ENCODE data around the gene ALDH9A1. TPM values are rescaled to one million over a fixed set of nuclear protein-coding genes. Genes with fewer than 3 reads are reported as not detected.
"Not testable (repeated sequence)": the region's sequence is repeated elsewhere in the genome, so short reads cannot be mapped to it uniquely, and the experiment has no call there.

Gene ALDH9A1
- total RNA-seq, 3 donors from 2014 or later = 98.6 to 165 (median 110) TPM

DNA sequence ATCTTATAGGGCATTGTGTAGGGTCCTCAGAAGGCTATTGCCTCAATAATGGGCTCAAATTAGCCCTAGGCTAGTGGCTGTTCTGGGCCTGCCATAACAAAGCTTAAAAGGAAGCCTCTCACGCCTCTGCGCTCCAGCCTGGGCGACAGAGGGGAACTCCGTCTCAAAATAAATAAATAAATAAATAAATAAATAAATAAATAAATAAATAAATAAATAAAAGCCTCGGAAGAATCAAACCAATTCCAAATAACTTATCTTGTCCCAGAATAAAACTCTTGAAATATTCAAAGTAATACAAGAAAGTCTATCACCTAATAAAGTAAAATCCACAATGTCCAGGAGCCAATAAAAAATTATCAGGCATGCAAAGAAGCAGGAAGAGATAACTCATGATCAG is 14.4 kb upstream of the ALDH9A1 start:
- Histone ChIP-seq H3K4me3 (no peak overlapping the region), H3K4me1 (no peaks in the 10 kb centered on the region), H3K36me3 (no peaks in the 10 kb centered on the region), H3K9me3 (no peaks in the 10 kb centered on the region), H3K27ac (no peak overlapping the region), H3K27me3 (no peaks in the 10 kb centered on the region)
- intact Hi-C loops (cut with DNase I; ENCODE audit: low total_unique reads) = loop anchor here (10.0 kb wide), 1 partner anchor 202 kb away; no protein-coding TSS in a partner anchor
- TF ChIP-seq POLR2A (IDR thresholded peaks at IDR 0.05) (no peak), POLR2AphosphoS5 (IDR thresholded peaks at IDR 0.05) (no peak)
- TF ChIP-seq, protein P1, sequence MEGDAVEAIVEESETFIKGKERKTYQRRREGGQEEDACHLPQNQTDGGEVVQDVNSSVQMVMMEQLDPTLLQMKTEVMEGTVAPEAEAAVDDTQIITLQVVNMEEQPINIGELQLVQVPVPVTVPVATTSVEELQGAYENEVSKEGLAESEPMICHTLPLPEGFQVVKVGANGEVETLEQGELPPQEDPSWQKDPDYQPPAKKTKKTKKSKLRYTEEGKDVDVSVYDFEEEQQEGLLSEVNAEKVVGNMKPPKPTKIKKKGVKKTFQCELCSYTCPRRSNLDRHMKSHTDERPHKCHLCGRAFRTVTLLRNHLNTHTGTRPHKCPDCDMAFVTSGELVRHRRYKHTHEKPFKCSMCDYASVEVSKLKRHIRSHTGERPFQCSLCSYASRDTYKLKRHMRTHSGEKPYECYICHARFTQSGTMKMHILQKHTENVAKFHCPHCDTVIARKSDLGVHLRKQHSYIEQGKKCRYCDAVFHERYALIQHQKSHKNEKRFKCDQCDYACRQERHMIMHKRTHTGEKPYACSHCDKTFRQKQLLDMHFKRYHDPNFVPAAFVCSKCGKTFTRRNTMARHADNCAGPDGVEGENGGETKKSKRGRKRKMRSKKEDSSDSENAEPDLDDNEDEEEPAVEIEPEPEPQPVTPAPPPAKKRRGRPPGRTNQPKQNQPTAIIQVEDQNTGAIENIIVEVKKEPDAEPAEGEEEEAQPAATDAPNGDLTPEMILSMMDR (IDR thresholded peaks at IDR 0.05) = no peak
- DNase-seq (ENCODE audit: low spot score in 2 of 2) = no peak

DNA sequence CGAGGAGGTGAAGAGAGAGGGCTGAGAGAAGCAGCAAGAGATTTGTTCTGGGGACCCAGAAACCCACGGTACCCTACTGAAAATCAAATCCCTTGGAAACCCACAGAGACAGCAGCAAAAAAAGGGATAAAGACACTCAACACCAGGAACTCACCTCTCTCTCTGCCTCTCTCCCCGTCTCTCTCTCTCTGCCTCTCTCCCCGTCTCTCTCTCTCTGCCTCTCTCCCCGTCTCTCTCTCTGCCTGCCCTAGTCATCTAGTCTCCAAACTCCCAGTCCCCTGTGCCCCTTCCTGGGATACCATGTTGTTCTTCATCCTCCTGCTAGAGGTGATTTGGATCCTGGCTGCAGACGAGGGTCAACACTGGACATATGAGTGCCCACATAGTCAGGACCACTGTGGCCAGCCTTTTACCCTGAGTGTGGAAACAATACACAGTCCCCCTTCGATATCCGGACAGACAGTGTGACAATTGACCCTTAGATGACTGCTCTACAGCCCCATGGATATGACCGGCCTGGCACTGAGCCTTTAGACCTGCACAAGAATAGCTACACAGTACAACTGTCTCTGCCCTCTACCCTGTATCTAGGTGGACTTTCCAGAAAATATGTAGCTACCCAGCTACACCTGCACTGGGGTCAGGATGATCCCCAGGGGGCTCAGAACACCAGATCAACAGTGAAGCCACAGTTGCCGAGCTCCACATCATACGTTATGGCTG is 9.8 kb upstream of the ALDH9A1 start:
- Histone ChIP-seq H3K4me3 (no peak overlapping the region), H3K9me3 (no peaks in the 10 kb centered on the region), H3K27ac (no peak overlapping the region), H3K36me3 (no peaks in the 10 kb centered on the region), H3K4me1 (no peaks in the 10 kb centered on the region), H3K27me3 (no peaks in the 10 kb centered on the region)
- TF ChIP-seq, protein P1 (IDR thresholded peaks at IDR 0.05) = no peak
- no peak for TF ChIP-seq POLR2A (IDR thresholded peaks at IDR 0.05)
- TF ChIP-seq POLR2AphosphoS5 (IDR thresholded peaks at IDR 0.05) = no peak
- intact Hi-C loops (cut with DNase I; ENCODE audit: low total_unique reads) = no loop called here
- no peak for DNase-seq (ENCODE audit: low spot score in 2 of 2)

DNA sequence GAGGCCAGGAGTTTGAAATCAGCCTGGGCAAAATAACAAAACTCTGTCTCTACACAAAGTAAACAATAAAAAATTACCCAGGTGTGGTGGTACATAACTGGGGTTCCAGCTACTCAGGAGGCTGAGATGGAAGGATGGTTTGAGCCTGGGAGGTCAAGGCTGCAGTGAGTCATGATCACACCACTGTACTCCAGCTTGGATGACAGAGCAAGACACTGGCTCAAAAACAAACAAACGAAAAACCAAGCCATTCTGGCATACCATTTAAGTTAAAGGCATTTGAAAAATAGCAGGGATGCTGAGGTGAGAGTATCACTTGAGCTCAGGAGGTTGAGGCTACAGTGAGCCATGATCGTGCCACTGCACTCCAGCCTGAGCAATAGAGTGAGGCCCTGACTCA is 5.3 kb upstream of the ALDH9A1 start:
- Histone ChIP-seq H3K4me1 (no peaks in the 10 kb centered on the region), H3K4me3 (no peak overlapping the region), H3K27me3 (no peaks in the 10 kb centered on the region), H3K9me3 (no peaks in the 10 kb centered on the region), H3K36me3 (no peaks in the 10 kb centered on the region), H3K27ac (no peak overlapping the region)
- DNase-seq (ENCODE audit: low spot score in 2 of 2) = no peak
- TF ChIP-seq POLR2A (IDR thresholded peaks at IDR 0.05) (no peak), POLR2AphosphoS5 (IDR thresholded peaks at IDR 0.05) (no peak)
- TF ChIP-seq, protein P1 (IDR thresholded peaks at IDR 0.05) = no peak
- intact Hi-C loops (cut with DNase I; ENCODE audit: low total_unique reads) = no loop called here

DNA sequence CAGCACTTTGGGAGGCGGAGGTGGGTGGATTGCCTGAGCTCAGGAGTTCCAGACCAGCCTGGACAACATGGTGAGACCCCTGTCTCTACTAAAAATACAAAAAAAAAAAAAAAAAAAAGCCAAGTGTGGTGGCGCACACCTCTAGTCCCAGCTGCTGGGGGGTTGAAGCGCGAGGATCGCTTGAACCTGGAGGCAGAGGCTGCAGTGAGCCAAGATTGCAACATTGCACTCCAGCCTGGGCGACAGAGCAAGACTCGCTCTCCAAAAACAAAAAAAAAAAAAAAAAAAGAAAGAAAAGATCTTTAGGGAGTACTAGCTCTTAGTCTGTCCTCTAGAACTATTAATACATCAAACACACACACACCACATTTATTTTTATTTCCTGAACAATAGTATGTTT is 3.6 kb upstream of the ALDH9A1 start:
- H3K9me3 ChIP-seq; intact Hi-C loops (cut with DNase I; ENCODE audit: low total_unique reads); H3K4me1 ChIP-seq; H3K27ac ChIP-seq; H3K4me3 ChIP-seq; H3K27me3 ChIP-seq; DNase-seq (ENCODE audit: low spot score in 2 of 2); H3K36me3 ChIP-seq: not testable (repeated sequence)

DNA sequence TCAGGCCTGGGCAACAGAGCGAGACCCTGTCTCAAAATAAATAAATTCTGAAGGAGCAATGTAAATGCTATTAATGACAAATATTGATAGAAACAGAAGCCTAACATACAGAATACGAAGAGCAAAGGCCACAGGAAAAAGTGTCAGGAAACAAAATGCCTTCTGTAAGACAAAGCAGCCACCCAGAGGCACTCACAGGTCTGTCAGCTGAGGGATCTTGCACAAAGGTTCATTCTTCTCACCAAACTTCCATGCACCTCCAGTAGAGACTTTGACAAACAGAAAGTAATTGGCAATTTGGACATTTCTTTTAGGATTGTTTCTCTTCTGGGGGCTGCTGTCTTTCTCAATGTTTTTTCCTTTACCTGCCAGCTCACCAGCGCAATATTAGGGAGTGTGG is 1.2 kb upstream of the ALDH9A1 start:
- Histone ChIP-seq H3K9me3 (no peaks in the 10 kb centered on the region), H3K27ac (no peak overlapping the region), H3K4me3 (no peak overlapping the region), H3K27me3 (no peaks in the 10 kb centered on the region), H3K4me1 (peaks cover 0 to 13% of the 10 kb centered on the region in 2 donors), H3K36me3 (no peaks in the 10 kb centered on the region)
- DNase-seq (ENCODE audit: low spot score in 2 of 2) = no peak
- intact Hi-C loops (cut with DNase I; ENCODE audit: low total_unique reads) = no loop called here
- no peak for TF ChIP-seq POLR2AphosphoS5 (IDR thresholded peaks at IDR 0.05)
- TF ChIP-seq, protein P1 (IDR thresholded peaks at IDR 0.05) = no peak
- TF ChIP-seq POLR2A (IDR thresholded peaks at IDR 0.05) = no peak

Data from breast epithelium (tissue), 4 donors.